Testis (tissue), 2 donors: ENCODE measurements around the gene NKX6-2.

Experiments used
- CTCF ChIP-seq, 3 experiments: fragments of 450-650 bp in 2 of 3; fragments of 200-600 bp in 1 of 3; sonication (generic) in 1 of 3; IDR thresholded peaks; one replicate each; pipeline ENCODE4 v1.5.1; 2016 to 2019; ENCODE audit warnings: antibody characterized with exemption in 3 of 3, mild to moderate bottlenecking in 2 of 3, moderate library complexity in 1 of 3
- POLR2A ChIP-seq: fragments of 450-650 bp; IDR thresholded peaks from one replicate; pipeline ENCODE4 v1.6.1; 2017; ENCODE audit warnings: antibody characterized with exemption, mild to moderate bottlenecking, moderate library complexity

GRCh38 chr10:132761395-132762060, 24.4 kb downstream of the NKX6-2 start:
- TF ChIP-seq CTCF (IDR thresholded peaks at IDR 0.05) (no peak), POLR2A (no peak)
